ENCODE results near the gene LRRC46. TPM values are rescaled to one million over a fixed set of nuclear protein-coding genes. Genes with fewer than 3 reads are reported as not detected.

The LRRC46 gene, protein sequence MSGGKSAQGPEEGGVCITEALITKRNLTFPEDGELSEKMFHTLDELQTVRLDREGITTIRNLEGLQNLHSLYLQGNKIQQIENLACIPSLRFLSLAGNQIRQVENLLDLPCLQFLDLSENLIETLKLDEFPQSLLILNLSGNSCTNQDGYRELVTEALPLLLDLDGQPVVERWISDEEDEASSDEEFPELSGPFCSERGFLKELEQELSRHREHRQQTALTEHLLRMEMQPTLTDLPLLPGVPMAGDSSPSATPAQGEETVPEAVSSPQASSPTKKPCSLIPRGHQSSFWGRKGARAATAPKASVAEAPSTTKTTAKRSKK
- 2.9 to 3.6 TPM (median 3.2 TPM) in 5 replicates for total RNA-seq (2022; extraction: Qiagen RNA extraction)

GRCh38 chr17:47831003-47831933 is at the start of gene LRRC46, which contains the start of gene MRPL10:
Gene LRRC46, plus strand, starts transcription at chr17:47831670. Its CDS starts 320 bp downstream, at chr17:47831990.
Gene MRPL10, minus strand, starts transcription at chr17:47831541. Its CDS starts 30 bp downstream, at chr17:47831511.

GRCh38 chr17:47821424-47822391 is 9.8 kb upstream of the LRRC46 start, which contains the start of gene OSBPL7:
Gene OSBPL7, minus strand, starts transcription at chr17:47821794. Its CDS starts 1,516 bp downstream, at chr17:47820278.

GRCh38 chr17:47840742-47841487 is 9.4 kb downstream of the LRRC46 start, which contains the start of gene SCRN2:
Gene SCRN2, minus strand, starts transcription at chr17:47841273. Its CDS starts 430 bp downstream, at chr17:47840843.

GRCh38 chr17:47850692-47851573 is 19.5 kb downstream of the LRRC46 start, which contains the start of gene SP6:
Gene SP6, minus strand, starts transcription at chr17:47851163. Its CDS starts 2,734 bp downstream, at chr17:47848429.

Other genes starting within 250 kb of the LRRC46 start
- 267 to 340 TPM (median 330 TPM) in 5 replicates for gene KPNB1, start 181.8 kb upstream of the LRRC46 start, total RNA-seq (2022; extraction: Qiagen RNA extraction)
- gene TBKBP1, start 137.5 kb upstream of the LRRC46 start, total RNA-seq (2022; extraction: Qiagen RNA extraction): 4.2 to 6.5 TPM (median 5.1 TPM) in 5 replicates
- 0.13 to 0.27 TPM (median 0.15 TPM) in 5 replicates for gene TBX21, start 98.4 kb upstream of the LRRC46 start, total RNA-seq (2022; extraction: Qiagen RNA extraction)
- 9.8 to 16.3 TPM (median 13.6 TPM) in 5 replicates for gene OSBPL7, start 9.9 kb upstream of the LRRC46 start, total RNA-seq (2022; extraction: Qiagen RNA extraction)
- gene MRPL10, start 129 bp upstream of the LRRC46 start, total RNA-seq (2022; extraction: Qiagen RNA extraction): 86.1 to 122 TPM (median 87.6 TPM) in 5 replicates
- 32.4 to 40.3 TPM (median 36.9 TPM) in 5 replicates for gene SCRN2, start 9.6 kb downstream of the LRRC46 start, total RNA-seq (2022; extraction: Qiagen RNA extraction)
- gene SP6, start 19.5 kb downstream of the LRRC46 start, total RNA-seq (2022; extraction: Qiagen RNA extraction): 3.9 to 5.4 TPM (median 4.4 TPM) in 5 replicates
- gene SP2, start 64.6 kb downstream of the LRRC46 start, total RNA-seq (2022; extraction: Qiagen RNA extraction): 16.3 to 20.1 TPM (median 16.7 TPM) in 5 replicates
- 22.1 to 23.5 TPM (median 22.6 TPM) in 5 replicates for gene PNPO, start 109.9 kb downstream of the LRRC46 start, total RNA-seq (2022; extraction: Qiagen RNA extraction)
- gene PRR15L, start 126.2 kb downstream of the LRRC46 start, total RNA-seq (2022; extraction: Qiagen RNA extraction): 2.1 to 3.1 TPM (median 2.3 TPM) in 5 replicates
- 103 to 132 TPM (median 112 TPM) in 5 replicates for gene CDK5RAP3, start 139.4 kb downstream of the LRRC46 start, total RNA-seq (2022; extraction: Qiagen RNA extraction)
- 14.5 to 17.2 TPM (median 15.5 TPM) in 5 replicates for gene COPZ2, start 206.1 kb downstream of the LRRC46 start, total RNA-seq (2022; extraction: Qiagen RNA extraction)
- 102 to 125 TPM (median 120 TPM) in 5 replicates for gene NFE2L1, start 216.7 kb downstream of the LRRC46 start, total RNA-seq (2022; extraction: Qiagen RNA extraction)

All from A549 treated with Mapracorat at 1 μM for 4 hours (cell line).